Dendritic cell treated with granulocyte-macrophage colony-stimulating factor and Interleukin-4, amounts not matched to agents 40 ng/mL and 50 ng/mL, for 4 days (primary cell): ENCODE results near the gene MUC3A.
"Not testable (repeated sequence)": the region's sequence is repeated elsewhere in the genome, so short reads cannot be mapped to it uniquely, and the experiment has no call there.

ENCODE experiments used
- H3K27ac Mint-ChIP-seq: one replicate; pipeline ENCODE4 v1.8.0; 2022; ENCODE audit warnings: mild to moderate bottlenecking, mixed read lengths
- H3K27me3 Mint-ChIP-seq: one replicate; pipeline ENCODE4 v1.8.0; 2022; ENCODE audit warnings: mild to moderate bottlenecking, mixed read lengths
- H3K36me3 Mint-ChIP-seq: one replicate; pipeline ENCODE4 v1.8.0; 2022; ENCODE audit warnings: low read depth, mixed read lengths
- H3K4me1 Mint-ChIP-seq: one replicate; pipeline ENCODE4 v1.8.0; 2022; ENCODE audit warnings: low read depth, mixed read lengths
- H3K4me3 Mint-ChIP-seq: one replicate; pipeline ENCODE4 v1.8.0; 2022; ENCODE audit warnings: mild to moderate bottlenecking, moderate library complexity, mixed read lengths
- H3K9me3 Mint-ChIP-seq: one replicate; pipeline ENCODE4 v1.8.0; 2022; ENCODE audit warnings: mixed read lengths
- intact Hi-C: fragments of 100-400 bp; cut with micrococcal nuclease; formaldehyde crosslinking; loops from one replicate; pipeline ENCODE4 v1.15.0; 2022

MUC3A gene

GRCh38 chr7:100923616-100924015 lies 25.7 kb upstream of the MUC3A start:
- H3K27ac Mint-ChIP-seq, intact Hi-C loops, H3K9me3 Mint-ChIP-seq, H3K36me3 Mint-ChIP-seq, H3K4me1 Mint-ChIP-seq, H3K4me3 Mint-ChIP-seq: not testable (repeated sequence)
- peaks cover 29% of the 10 kb centered on the region for H3K27me3 Mint-ChIP-seq

- intact Hi-C loops, result no loop called here
- no peaks in the 10 kb centered on the region for H3K36me3 Mint-ChIP-seq
- no peaks in the 10 kb centered on the region for H3K4me1 Mint-ChIP-seq
- peaks cover 8% of the 10 kb centered on the region for H3K9me3 Mint-ChIP-seq
- no peak overlapping the region for H3K4me3 Mint-ChIP-seq
- H3K27me3 Mint-ChIP-seq, result peaks cover 24% of the 10 kb centered on the region
- H3K27ac Mint-ChIP-seq, result no peak overlapping the region
These were observed 19.5 kb upstream of the MUC3A start for GRCh38 chr7:100929808-100930174.

- Mint-ChIP-seq H3K4me3 (no peak overlapping the region), H3K9me3 (peaks cover 8% of the 10 kb centered on the region), H3K27me3 (peaks cover 27% of the 10 kb centered on the region), H3K27ac (no peak overlapping the region), H3K4me1 (no peaks in the 10 kb centered on the region), H3K36me3 (no peaks in the 10 kb centered on the region)
- intact Hi-C loops, result no loop called here
These were observed 15.6 kb upstream of the MUC3A start for GRCh38 chr7:100933734-100934133.

DNA sequence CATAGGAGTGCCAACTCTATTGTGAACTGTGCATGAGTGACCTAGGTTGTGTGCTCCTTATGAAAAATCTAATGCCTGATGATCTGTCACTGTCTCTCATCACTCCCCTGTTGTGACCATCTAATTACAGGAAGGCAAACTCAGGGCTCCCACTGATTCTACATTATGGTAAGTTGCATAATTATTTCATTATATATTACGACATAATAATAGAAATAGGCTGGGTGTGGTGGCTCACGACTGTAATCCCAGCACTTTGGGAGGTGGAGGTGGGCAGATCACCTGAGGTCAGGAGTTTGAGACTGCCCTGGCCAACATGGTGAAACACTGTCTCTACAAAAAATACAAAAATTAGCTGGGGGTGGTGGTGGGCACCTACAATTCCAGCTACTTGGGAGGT lies 14.0 kb upstream of the MUC3A start:
- H3K36me3 Mint-ChIP-seq, intact Hi-C loops, H3K4me1 Mint-ChIP-seq, H3K4me3 Mint-ChIP-seq, H3K27ac Mint-ChIP-seq, H3K9me3 Mint-ChIP-seq: not testable (repeated sequence)
- peaks cover 24% of the 10 kb centered on the region for H3K27me3 Mint-ChIP-seq

- H3K9me3 Mint-ChIP-seq, H3K36me3 Mint-ChIP-seq, H3K4me3 Mint-ChIP-seq, H3K4me1 Mint-ChIP-seq, H3K27ac Mint-ChIP-seq, intact Hi-C loops: not testable (repeated sequence)
- H3K27me3 Mint-ChIP-seq, result peaks cover 21% of the 10 kb centered on the region
These were observed 13.2 kb upstream of the MUC3A start for GRCh38 chr7:100936167-100936566.

GRCh38 chr7:100942045-100942774 lies 7.1 kb upstream of the MUC3A start:
- Mint-ChIP-seq H3K36me3 (no peaks in the 10 kb centered on the region), H3K4me1 (no peaks in the 10 kb centered on the region), H3K4me3 (no peak overlapping the region), H3K27me3 (peaks cover 17% of the 10 kb centered on the region), H3K9me3 (no peaks in the 10 kb centered on the region), H3K27ac (no peak overlapping the region)
- intact Hi-C loops, result no loop called here

- Mint-ChIP-seq H3K36me3 (no peaks in the 10 kb centered on the region), H3K4me1 (no peaks in the 10 kb centered on the region), H3K4me3 (no peak overlapping the region), H3K27me3 (peaks cover 17% of the 10 kb centered on the region), H3K9me3 (no peaks in the 10 kb centered on the region), H3K27ac (no peak overlapping the region)
- intact Hi-C loops, result no loop called here
These were observed 5.6 kb upstream of the MUC3A start for GRCh38 chr7:100943693-100944092.

GRCh38 chr7:100944138-100944537 lies 5.2 kb upstream of the MUC3A start:
- intact Hi-C loops, result no loop called here
- H3K27ac Mint-ChIP-seq, result no peak overlapping the region
- H3K9me3 Mint-ChIP-seq, result no peaks in the 10 kb centered on the region
- no peak overlapping the region for H3K4me3 Mint-ChIP-seq
- no peaks in the 10 kb centered on the region for H3K4me1 Mint-ChIP-seq
- no peaks in the 10 kb centered on the region for H3K36me3 Mint-ChIP-seq
- peaks cover 20% of the 10 kb centered on the region for H3K27me3 Mint-ChIP-seq

GRCh38 chr7:100946111-100946510 lies 3.2 kb upstream of the MUC3A start:
- H3K27ac Mint-ChIP-seq, result no peak overlapping the region
- H3K27me3 Mint-ChIP-seq, result peaks cover 36% of the 10 kb centered on the region
- no peaks in the 10 kb centered on the region for H3K4me1 Mint-ChIP-seq
- no peaks in the 10 kb centered on the region for H3K9me3 Mint-ChIP-seq
- no peaks in the 10 kb centered on the region for H3K36me3 Mint-ChIP-seq
- H3K4me3 Mint-ChIP-seq, result no peak overlapping the region
- intact Hi-C loops, result no loop called here

- Mint-ChIP-seq H3K4me1 (no peaks in the 10 kb centered on the region), H3K27ac (no peak overlapping the region), H3K36me3 (no peaks in the 10 kb centered on the region), H3K9me3 (no peaks in the 10 kb centered on the region), H3K4me3 (no peak overlapping the region), H3K27me3 (peaks cover 38% of the 10 kb centered on the region)
- intact Hi-C loops, result no loop called here
These were observed 2.5 kb upstream of the MUC3A start for GRCh38 chr7:100946766-100947365.

DNA sequence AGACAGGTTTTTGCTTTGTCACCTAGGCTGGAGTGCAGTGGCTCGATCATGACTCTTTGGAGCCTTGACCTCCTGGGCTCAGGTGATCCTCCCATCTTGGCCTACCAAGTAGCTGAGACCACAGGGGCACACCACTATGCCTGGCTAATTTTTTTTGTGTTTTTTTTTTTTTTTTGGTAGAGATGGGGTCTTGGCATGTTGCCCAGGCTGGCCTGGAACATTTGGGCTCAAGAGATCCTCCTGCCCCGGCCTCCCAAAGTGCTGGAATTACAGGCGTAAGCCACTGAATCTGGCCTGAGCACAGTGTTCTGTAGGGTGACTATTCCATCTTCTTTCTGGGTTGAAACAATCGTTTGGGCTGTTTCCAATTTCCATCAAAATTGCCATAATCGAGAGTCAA lies 1.5 kb upstream of the MUC3A start:
- no peaks in the 10 kb centered on the region for H3K4me1 Mint-ChIP-seq
- intact Hi-C loops, result no loop called here
- no peak overlapping the region for H3K27ac Mint-ChIP-seq

DNA sequence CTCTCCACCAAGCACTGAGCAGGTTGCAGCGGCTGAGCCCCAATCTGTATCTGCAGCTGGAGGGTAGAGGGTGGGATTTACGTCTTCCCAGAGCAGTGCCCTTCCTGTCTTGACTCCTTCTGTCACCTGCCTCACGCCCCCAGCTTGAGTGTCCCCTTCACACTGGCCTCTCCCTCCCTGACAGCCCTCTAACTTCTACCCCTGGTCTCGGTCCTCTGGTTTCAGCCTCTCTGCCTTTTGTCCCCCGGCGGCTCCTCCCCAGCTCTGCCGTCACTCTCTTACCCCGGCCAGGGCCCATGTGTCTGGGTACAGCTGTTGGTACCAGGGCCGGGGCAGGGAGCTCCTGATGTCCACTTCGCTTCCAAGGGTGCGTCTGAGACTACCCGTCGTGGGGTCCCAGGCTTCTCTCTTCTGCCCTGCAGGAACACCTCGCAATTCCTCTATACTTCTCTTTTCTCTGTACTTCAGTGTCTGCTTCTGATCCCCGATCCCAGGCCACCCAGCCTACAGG lies 654 bp downstream of the MUC3A start:
- no peak overlapping the region for H3K4me3 Mint-ChIP-seq
- H3K9me3 Mint-ChIP-seq, result no peaks in the 10 kb centered on the region
- H3K27me3 Mint-ChIP-seq, result peaks cover 26% of the 10 kb centered on the region
- H3K27ac Mint-ChIP-seq, result no peak overlapping the region
- H3K4me1 Mint-ChIP-seq, result no peaks in the 10 kb centered on the region
- intact Hi-C loops, result no loop called here
- no peaks in the 10 kb centered on the region for H3K36me3 Mint-ChIP-seq

More for the DNA sequence above, 1.5 kb upstream of the MUC3A start:
- Mint-ChIP-seq H3K36me3 (no peaks in the 10 kb centered on the region), H3K27me3 (peaks cover 33% of the 10 kb centered on the region), H3K9me3 (no peaks in the 10 kb centered on the region), H3K4me3 (no peak overlapping the region)

GRCh38 chr7:100951172-100951571 lies 1.8 kb downstream of the MUC3A start:
- H3K9me3 Mint-ChIP-seq, result no peaks in the 10 kb centered on the region
- H3K4me3 Mint-ChIP-seq, result no peak overlapping the region
- H3K27ac Mint-ChIP-seq, result no peak overlapping the region
- H3K4me1 Mint-ChIP-seq, result no peaks in the 10 kb centered on the region
- H3K36me3 Mint-ChIP-seq, result no peaks in the 10 kb centered on the region
- intact Hi-C loops, result no loop called here
- H3K27me3 Mint-ChIP-seq, result peaks cover 24% of the 10 kb centered on the region

DNA sequence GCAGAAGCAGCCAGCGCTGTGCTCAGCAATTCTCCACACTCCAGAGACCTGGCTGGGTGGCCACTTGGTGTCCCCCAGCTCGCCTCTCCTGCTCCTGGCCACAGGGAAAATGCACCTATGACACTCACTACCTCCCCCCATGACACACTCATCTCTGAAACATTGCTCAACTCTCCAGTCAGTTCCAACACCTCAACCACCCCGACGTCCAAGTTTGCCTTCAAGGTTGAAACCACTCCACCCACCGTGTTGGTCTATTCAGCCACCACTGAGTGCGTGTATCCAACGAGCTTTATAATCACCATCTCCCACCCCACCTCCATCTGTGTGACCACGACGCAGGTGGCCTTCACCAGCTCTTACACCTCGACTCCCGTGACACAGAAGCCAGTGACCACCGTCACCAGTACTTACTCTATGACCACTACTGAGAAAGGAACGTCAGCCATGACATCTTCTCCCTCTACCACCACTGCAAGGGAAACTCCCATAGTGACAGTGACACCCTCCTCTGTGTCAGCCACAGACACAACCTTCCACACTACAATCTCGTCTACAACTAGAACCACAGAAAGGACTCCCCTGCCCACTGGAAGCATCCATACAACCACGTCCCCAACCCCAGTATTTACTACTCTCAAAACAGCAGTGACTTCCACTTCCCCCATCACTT lies 2.7 kb downstream of the MUC3A start:
- H3K9me3 Mint-ChIP-seq, result no peaks in the 10 kb centered on the region
- intact Hi-C loops, result no loop called here
- no peaks in the 10 kb centered on the region for H3K36me3 Mint-ChIP-seq
- no peak overlapping the region for H3K4me3 Mint-ChIP-seq
- H3K4me1 Mint-ChIP-seq, result no peaks in the 10 kb centered on the region
- H3K27ac Mint-ChIP-seq, result no peak overlapping the region
- peaks cover 21% of the 10 kb centered on the region for H3K27me3 Mint-ChIP-seq
